BJ (cell line): ENCODE data around the gene MT1G. TPM values are rescaled to one million over a fixed set of nuclear protein-coding genes. Genes with fewer than 3 reads are reported as not detected.
A peak's percentile ranks its signal among the peaks of the same experiment; 100 is the strongest.

Experiments
- CTCF ChIA-PET: fragments of 350-600 bp; formaldehyde crosslinking; extraction: SDS; loops from one replicate; lab custom pipeline; 2021; ENCODE audit warnings: antibody characterized with exemption, inconsistent platforms; lab: Yijun Ruan, JAX
- POLR2A ChIA-PET: fragments of 300-600 bp; sonication (Branson Sonifier 250); formaldehyde crosslinking; extraction: SDS; loops from one replicate; lab custom pipeline; 2021; ENCODE audit warnings: antibody characterized with exemption; lab: Charles Lee
- DNase-seq: peaks from one replicate; pipeline ENCODE4 v3.0.0-alpha.2; 2011; ENCODE audit warnings: low read depth
- H3K27me3 ChIP-seq: 2 replicates; pipeline ENCODE4 v1.6.0; 2011; ENCODE audit warnings: low read length; ENCODE audit not compliant: control insufficient read depth, insufficient read depth
- H3K36me3 ChIP-seq: 2 replicates; pipeline ENCODE4 v1.5.1; 2011; ENCODE audit warnings: low read length; ENCODE audit not compliant: control insufficient read depth, insufficient read depth
- H3K4me3 ChIP-seq: 2 replicates; pipeline ENCODE4 v1.5.1; 2011; ENCODE audit warnings: low read depth, mild to moderate bottlenecking, control low read depth, low read length
- polyA plus RNA-seq: library from polyadenylated mRNA; depleted of rRNA; stranded (reverse); fragments of >200 nt; gene quantifications from 2 replicates; pipeline ENCODE4 v1.2.3, GENCODE V29; 2011
- TF ChIP-seq, protein P1 (sequence below): IDR thresholded peaks from 2 replicates; pipeline ENCODE4 v1.5.1; 2011; ENCODE audit warnings: low read depth, mild to moderate bottlenecking, control low read depth, inconsistent platforms, low read length, moderate library complexity; ENCODE audit not compliant: insufficient read depth

MT1G gene
- polyA plus RNA-seq, 1 experiment = 2.9 TPM

DNA sequence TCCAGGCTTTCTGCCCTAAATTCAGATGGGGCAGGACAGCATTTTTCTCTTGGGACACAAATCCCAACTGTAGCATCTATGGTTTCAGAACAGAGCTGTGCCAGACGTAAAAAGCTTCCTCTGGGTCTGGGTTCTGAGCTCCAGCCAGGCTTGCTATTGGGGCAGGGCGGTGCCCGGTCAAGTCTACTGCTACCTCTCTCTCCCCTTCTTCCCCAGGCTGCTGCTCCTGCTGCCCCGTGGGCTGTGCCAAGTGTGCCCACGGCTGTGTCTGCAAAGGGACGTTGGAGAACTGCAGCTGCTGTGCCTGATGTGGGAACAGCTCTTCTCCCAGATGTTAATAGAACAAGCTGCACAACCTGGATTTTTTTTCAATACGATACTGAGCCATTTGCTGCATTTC is 34.3 kb downstream of the MT1G start:
- no peak for DNase-seq
- CTCF ChIA-PET = interaction anchor here (0.5 to 1.3 kb wide), 2 partner anchors 69 to 95 kb away, joined by 3 to 5 read pairs; no protein-coding TSS in a partner anchor
- Histone ChIP-seq H3K27me3 (peaks cover 41% of the 10 kb centered on the region), H3K4me3 (no peak overlapping the region), H3K36me3 (no peaks in the 10 kb centered on the region)
- POLR2A ChIA-PET = no interaction called here
- TF ChIP-seq, protein P1, sequence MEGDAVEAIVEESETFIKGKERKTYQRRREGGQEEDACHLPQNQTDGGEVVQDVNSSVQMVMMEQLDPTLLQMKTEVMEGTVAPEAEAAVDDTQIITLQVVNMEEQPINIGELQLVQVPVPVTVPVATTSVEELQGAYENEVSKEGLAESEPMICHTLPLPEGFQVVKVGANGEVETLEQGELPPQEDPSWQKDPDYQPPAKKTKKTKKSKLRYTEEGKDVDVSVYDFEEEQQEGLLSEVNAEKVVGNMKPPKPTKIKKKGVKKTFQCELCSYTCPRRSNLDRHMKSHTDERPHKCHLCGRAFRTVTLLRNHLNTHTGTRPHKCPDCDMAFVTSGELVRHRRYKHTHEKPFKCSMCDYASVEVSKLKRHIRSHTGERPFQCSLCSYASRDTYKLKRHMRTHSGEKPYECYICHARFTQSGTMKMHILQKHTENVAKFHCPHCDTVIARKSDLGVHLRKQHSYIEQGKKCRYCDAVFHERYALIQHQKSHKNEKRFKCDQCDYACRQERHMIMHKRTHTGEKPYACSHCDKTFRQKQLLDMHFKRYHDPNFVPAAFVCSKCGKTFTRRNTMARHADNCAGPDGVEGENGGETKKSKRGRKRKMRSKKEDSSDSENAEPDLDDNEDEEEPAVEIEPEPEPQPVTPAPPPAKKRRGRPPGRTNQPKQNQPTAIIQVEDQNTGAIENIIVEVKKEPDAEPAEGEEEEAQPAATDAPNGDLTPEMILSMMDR = no peak

DNA sequence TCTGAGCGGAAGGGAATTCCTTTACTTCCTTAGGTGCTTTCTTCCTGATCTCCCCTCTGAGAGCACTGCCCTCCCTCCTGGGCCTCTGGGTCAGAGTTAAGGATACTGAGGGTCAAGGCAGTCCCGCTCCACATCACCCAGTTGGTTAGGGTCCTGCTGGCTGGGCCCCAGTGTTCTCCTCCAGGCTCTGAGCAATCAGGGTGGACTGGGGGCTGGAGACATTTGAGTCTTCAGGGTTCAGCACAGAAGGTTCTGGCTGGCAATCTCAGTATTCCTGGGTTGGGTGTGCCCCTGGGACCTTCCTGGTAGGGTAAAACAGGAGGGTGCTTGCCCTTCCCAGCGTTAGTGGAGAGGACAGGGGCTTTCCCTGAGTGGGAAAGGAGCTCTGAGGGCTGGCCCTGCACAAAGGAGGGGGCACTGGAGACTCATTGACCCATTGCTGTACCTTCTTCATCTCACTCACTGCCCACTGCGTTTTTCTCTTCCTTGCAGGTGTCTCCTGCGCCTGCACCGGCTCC is 35.0 kb downstream of the MT1G start:
- peaks cover 38% of the 10 kb centered on the region for H3K27me3 ChIP-seq
- ChIA-PET CTCF (interaction anchor here (0.9 to 2.9 kb wide), 2 partner anchors 9 to 55 kb away, joined by 3 to 8 read pairs; no protein-coding TSS in a partner anchor), POLR2A (no interaction called here)
- H3K4me3 ChIP-seq = no peak overlapping the region
- DNase-seq = no peak
- TF ChIP-seq, protein P1 = no peak
- H3K36me3 ChIP-seq = no peaks in the 10 kb centered on the region

DNA sequence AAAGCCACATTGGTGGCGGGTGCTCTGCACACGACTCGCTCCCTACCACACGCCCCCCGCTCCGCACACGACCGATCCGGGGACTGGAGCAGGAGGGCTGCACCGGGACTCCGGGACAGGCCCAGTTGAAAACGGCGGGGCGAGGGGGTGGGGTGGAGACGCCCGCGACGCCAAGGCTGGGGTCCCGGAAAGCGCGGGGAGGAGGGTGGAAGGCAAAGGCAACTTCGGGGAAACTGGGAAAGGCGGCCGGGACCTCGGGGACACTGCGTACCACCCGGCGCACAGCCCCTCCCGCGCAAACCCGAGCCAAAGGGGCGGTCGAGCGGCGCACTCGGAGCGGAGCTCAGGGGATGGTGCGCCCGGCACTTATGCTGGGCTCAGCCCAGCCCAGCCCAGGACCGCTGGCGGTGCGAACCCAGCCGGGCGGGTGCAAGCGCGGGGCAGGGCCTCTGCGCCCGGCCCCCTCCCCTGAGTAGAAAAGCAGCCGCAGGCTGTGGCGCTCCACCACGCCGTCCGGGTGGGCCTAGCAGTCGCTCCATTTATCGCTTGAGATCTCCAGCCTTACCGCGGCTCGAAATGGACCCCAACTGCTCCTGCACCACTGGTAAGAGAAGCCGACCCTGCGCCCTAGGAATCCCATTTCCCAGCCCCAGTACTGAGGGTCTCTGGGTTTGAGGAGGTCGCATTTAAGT is 35.6 kb downstream of the MT1G start, which contains the start of gene MT1M:
Gene MT1M, plus strand, starts transcription at position 504 of the 692 bp plus-strand sequence. Its CDS starts 73 bp downstream, at position 577.
- ChIA-PET POLR2A (no interaction called here), CTCF (interaction anchor here (0.9 to 2.9 kb wide), 2 partner anchors 9 to 55 kb away, joined by 3 to 8 read pairs; no protein-coding TSS in a partner anchor)

DNA sequence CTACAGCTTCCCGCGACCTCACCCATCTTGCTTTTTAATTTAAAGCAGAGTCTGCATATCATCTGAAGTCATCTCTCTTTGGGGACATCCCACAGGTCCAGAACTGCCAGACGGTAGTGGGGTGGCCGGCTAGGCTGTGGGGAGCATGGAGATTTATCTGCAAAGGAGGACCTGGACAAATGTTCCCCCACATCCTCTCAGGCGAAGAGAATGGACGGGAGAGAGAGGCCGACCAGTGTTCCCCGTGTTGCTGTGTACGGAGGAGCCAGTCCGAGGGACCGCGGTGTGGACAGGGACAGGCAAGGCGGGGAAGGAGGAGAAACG is 36.1 kb downstream of the MT1G start:
- peak overlapping the region; percentile 38 for H3K4me3 ChIP-seq
- CTCF ChIA-PET = interaction anchor here (0.9 to 2.9 kb wide), 3 partner anchors 8 to 70 kb away, joined by 3 to 8 read pairs (median 4); no protein-coding TSS in a partner anchor
- H3K27me3 ChIP-seq = peaks cover 32% of the 10 kb centered on the region
- TF ChIP-seq, protein P1 = no peak
- POLR2A ChIA-PET = no interaction called here
- DNase-seq = no peak
- no peaks in the 10 kb centered on the region for H3K36me3 ChIP-seq

More for the DNA sequence above, 35.6 kb downstream of the MT1G start, which contains the start of gene MT1M:
- no peaks in the 10 kb centered on the region for H3K36me3 ChIP-seq
- peaks cover 34% of the 10 kb centered on the region for H3K27me3 ChIP-seq
- TF ChIP-seq, protein P1 = no peak
- peak within 1 kb of the TSS; percentile 38 for H3K4me3 ChIP-seq
- DNase-seq = no peak

DNA sequence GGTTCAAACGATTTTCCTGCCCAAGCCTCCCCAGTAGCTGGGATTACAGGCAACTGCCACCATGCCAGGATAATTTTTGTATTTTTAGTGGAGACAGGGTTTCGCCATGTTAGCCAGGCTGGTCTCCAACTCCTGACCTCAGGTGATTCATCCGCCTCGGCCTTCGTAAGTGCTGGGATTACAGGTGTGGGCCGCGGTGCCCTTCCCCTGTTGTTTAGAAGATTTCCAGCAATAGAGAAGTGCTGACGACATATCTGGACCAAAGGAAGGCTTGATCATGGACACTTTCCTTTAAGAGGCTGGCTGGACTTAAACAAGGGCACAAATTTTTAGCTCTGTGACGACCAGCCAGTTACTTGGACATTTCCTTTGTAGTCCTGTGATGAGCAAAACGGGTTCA is 36.7 kb downstream of the MT1G start:
- DNase-seq = no peak
- Histone ChIP-seq H3K36me3 (no peaks in the 10 kb centered on the region), H3K4me3 (no peak overlapping the region), H3K27me3 (peaks cover 27% of the 10 kb centered on the region)
- CTCF ChIA-PET = interaction anchor here (0.8 to 2.9 kb wide), 4 partner anchors 7 to 71 kb away, joined by 3 to 8 read pairs (median 4); partner anchors contain the start of gene MT1A
- POLR2A ChIA-PET = no interaction called here
- TF ChIP-seq, protein P1 = no peak
